SK-N-SH (cell line): Measurements from ENCODE around the gene SOX18.

Experiments used
- SIN3A ChIP-seq: IDR thresholded peaks from 2 replicates; pipeline ENCODE4 v1.6.1; 2012; ENCODE audit warnings: low read depth, mild to moderate bottlenecking, low read length, moderate library complexity, borderline replicate concordance
- TF ChIP-seq, protein P1 (sequence below): IDR thresholded peaks from 2 replicates; pipeline ENCODE4 v1.4.0; 2012; ENCODE audit warnings: low read depth

DNA sequence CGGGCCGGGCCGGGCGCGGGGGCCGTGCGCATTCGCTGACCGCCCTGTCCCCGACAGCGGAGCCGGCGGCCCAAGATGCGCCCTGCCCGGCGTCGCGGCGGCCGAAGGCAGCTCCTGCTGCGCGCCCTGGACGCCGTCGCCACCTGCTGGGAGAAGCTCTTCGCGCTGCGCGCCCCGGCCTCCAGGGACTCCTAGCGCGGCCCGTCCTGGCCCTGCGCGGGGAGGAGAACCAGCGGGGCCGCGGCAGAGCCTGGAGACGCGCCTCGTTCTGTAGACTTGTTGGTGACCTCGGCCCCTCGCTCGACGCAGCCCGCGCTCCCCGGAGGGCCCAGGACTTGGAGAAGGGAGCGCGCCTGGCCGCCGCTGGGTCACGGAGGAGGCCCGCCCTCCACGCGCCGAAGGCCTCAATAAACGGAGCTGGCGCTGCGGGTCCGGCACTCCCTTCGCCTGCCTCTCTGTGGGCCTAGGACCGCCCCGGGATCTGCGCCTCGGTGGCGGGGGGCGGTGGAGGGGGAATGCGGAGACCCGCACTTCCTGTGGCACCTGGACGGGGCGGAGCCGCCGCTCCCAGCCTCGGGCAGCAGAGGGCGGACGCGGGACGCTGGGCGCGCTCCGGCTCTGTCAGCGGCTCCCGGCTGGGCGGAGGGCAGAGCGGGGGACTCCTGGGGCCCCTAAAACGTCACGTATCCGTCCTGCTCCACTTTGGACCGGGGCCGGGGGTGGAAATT is 10.7 kb downstream of the SOX18 start:
- no peak for TF ChIP-seq SIN3A
- TF ChIP-seq, protein P1, sequence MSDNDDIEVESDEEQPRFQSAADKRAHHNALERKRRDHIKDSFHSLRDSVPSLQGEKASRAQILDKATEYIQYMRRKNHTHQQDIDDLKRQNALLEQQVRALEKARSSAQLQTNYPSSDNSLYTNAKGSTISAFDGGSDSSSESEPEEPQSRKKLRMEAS: peak; percentile 77
